Posterior cingulate gyrus (tissue), 11 donors: Measurements from ENCODE around the gene COLGALT1.
"Not testable (repeated sequence)": the region's sequence is repeated elsewhere in the genome, so short reads cannot be mapped to it uniquely, and the experiment has no call there.

Source experiments
- DNase-seq, 10 donors: peaks; one replicate each; pipeline versions ENCODE4 v3.0.0 to v3.0.0-alpha.2; 2020 to 2021; ENCODE audit warnings: mixed read lengths in 3 of 10
- intact Hi-C: fragments of 100-400 bp; cut with DNase I; formaldehyde crosslinking; loops from one replicate; pipeline ENCODE4 v1.15.1; 2023

COLGALT1 gene

DNA sequence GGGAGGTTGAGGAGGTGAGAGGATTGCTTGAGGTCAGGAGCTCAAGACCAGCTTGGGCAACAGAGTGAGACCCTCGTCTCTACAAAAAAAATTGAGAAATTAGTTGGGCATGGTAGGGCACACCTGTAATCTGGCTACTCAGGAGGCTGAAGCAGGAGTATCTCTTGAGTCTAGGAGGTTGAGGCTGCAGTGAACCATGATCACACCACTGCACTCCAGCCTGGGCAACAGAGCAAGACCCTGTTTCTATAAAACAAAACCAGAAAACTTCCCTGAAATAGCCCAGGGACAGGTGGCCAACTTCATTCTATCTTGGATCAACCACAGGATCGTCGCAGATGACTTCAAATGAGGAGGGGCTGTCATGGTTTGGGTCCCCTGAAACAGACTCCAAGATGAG lies 28.7 kb downstream of the COLGALT1 start:
- DNase-seq, result no peak
- intact Hi-C loops, result no loop called here

DNA sequence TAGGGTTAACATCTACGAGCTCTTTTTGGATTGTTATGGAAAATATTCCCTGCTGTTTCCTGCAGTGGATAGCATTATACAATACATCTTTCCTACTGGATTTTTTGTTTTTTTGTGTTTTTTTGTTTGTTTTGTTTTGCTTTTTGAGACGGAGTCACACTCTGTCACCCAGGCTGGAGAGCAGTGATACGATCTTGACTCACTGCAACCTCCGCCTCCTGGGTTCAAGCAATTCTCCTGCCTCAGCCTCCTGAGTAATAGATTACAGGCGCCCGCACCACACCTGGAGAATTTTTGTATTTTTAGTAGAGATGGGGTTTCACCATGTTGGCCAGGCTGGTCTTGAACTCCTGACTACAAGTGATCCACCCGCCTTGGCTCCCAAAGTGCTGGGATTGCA lies 29.9 kb downstream of the COLGALT1 start:
- intact Hi-C loops, DNase-seq: not testable (repeated sequence)

GRCh38 chr19:17590866-17591265 lies 35.4 kb downstream of the COLGALT1 start:
- DNase-seq, result no peak
- intact Hi-C loops, result no loop called here

- DNase-seq, result peak in 1 of 10 donors; percentile 6
- intact Hi-C loops, result not testable (repeated sequence)
Observed at GRCh38 chr19:17594296-17594695, 38.8 kb downstream of the COLGALT1 start.

DNA sequence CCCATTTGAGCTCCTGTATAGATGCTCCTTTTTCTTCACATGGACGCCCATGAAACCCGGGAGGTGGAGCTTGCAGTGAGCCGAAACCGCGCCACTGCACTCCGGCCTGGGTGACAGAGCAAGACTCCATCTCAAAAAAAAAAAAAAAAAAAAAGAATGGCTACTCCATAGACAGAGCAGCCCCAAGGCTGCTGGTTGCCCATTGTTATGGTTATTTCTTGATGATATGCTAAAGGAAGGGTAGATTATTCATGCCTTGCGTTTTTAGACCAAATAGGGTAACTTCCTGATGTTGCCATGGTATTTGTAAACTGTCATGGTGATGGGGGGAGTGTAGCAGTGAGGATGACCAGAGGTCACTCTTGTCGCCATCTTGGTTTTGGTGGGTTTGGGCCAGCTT lies 42.6 kb downstream of the COLGALT1 start:
- peak in 1 of 10 donors; percentile 20 for DNase-seq
- intact Hi-C loops, result not testable (repeated sequence)

- intact Hi-C loops, result no loop called here
- no peak for DNase-seq
Observed at GRCh38 chr19:17598953-17599352, 43.5 kb downstream of the COLGALT1 start.

DNA sequence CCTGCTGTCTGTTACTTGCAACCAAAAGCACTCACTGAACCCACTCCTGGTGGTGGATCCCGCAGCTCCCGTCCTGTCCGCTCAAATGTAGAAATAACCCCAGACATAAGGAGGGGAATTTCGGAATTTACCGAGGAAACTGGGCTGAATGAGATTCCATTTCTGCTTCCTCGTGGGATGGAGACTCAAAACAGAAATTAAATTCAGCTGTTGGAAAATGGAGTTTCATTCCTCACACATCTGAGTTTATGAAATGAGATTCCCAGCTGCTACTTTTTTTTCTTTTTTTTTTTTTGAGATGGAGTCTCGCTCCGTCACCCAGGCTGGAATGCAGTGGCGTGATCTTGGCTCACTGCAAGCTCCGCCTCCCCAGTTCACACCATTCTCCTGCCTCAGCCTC lies 44.3 kb downstream of the COLGALT1 start:
- intact Hi-C loops, result no loop called here
- no peak for DNase-seq

GRCh38 chr19:17601683-17602082 lies 46.2 kb downstream of the COLGALT1 start:
- intact Hi-C loops, result no loop called here

GRCh38 chr19:17602217-17602616 lies 46.8 kb downstream of the COLGALT1 start:
- no peak for DNase-seq
- intact Hi-C loops, result no loop called here

More at GRCh38 chr19:17601683-17602082, 46.2 kb downstream of the COLGALT1 start:
- peak in 1 of 10 donors; percentile 59 for DNase-seq

DNA sequence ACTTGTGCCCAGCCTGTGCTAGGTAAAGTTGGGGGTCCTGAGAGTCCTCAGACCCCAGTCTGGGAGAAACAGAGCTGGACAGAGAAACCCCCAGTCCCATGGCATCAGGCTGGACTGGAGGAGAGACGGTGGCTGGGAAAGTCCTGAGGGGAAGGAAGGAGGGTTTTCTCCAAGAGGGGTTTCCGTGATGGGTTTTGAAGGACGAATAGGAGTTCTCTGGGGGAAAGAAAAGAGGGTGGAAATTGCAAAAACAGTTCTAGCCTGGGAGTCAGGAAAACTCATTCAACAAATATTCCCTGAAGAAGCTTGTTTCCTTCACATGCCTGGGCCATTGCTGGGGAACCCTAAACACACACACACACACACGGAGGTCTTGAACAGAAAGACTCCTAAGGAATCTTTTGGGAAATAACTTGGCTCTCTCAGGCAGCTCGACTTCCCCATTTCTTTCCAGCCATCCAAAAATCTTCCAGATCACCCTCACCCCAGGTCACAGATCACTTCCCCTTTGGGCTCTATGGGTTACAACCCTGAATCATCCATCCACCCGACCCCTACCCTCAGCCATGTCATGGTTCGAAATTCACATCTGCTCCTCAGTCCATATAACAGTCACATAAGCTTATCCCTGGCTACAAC lies 47.5 kb downstream of the COLGALT1 start:
- intact Hi-C loops, result no loop called here
- DNase-seq, result no peak

DNA sequence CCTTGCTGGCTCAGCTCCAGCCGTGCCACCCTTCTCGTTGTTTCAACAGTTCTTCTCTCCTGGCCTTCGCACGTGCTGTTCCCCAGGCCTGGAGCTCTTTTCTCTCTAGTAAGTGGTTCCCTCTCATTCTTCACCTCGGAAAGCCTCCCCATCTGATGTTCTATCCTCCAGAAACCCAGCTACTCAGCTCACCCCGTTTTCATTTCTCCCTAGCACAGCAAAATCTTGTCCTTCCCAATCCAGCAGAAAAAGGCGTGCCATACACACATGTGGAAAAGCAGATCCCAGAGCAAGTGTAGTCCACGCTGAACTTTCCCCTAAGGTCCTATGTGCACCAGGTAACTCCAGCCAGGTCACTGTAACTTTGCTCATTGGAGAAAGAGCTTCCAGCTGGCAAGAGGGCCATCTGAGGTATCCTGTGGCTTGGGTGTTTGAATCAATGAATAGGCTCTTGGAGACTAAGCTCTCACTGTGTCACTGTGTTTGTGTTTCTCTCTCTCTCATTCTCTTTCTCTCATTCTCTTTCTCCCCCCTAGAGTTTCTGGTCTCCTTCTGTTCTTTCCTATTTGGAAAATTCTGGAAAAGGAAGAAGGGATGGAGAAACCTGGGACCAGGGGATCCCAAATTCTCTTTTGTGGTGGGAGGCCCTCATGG lies 49.0 kb downstream of the COLGALT1 start:
- DNase-seq, result peak in 1 of 10 donors; percentile 84
- intact Hi-C loops, result no loop called here

GRCh38 chr19:17605117-17605516 lies 49.7 kb downstream of the COLGALT1 start:
- no peak for DNase-seq
- intact Hi-C loops, result no loop called here

DNA sequence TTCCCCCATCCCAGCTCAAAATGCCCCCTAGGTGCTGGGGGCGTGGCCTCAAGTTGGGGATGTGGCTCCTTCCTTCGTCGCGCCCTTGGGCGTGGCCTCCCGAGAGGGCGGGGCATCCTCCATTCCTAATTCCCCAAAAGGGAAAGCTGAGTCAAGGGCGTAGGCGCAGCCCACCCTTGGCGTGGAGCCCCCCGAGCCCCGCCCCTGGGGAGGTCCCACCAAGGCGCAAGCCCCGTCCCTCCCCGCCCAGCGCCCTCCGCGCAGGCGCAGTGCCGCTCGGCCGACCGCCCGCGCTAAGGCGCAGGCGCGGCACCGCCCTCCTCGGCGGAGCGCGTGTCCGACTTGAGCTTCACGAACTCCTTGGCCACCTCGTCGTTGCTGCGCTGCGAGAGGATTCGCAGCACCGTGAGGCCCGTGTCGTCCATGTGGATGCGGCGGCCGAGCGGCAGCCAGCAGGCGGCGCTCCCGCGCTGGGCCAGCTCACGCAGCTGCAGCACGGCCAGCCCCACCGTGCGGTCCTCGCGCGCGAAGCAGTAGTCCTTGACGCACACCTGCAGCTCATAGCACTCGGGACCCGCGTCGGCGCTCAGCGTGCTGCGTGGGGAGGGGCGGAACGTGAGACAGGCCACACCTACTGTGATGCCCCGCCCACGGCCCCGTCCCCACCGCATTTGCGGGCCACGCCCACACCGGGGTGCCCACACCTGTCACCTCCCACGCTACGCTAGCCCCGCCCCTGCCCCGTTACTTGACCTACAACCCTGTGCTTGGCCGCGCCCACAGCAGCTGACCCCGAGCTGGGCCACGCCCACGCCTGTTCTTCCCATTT lies 50.5 kb downstream of the COLGALT1 start:
- DNase-seq, result peak; percentile 28 to 95 (median 60)
- intact Hi-C loops, result no loop called here

- peak in 1 of 10 donors; percentile 62 for DNase-seq
- intact Hi-C loops, result no loop called here
Observed at GRCh38 chr19:17606590-17607185, 51.2 kb downstream of the COLGALT1 start.

- peak in 1 of 10 donors; percentile 62 for DNase-seq
- intact Hi-C loops, result no loop called here
Observed at GRCh38 chr19:17607936-17608335, 52.5 kb downstream of the COLGALT1 start.

DNA sequence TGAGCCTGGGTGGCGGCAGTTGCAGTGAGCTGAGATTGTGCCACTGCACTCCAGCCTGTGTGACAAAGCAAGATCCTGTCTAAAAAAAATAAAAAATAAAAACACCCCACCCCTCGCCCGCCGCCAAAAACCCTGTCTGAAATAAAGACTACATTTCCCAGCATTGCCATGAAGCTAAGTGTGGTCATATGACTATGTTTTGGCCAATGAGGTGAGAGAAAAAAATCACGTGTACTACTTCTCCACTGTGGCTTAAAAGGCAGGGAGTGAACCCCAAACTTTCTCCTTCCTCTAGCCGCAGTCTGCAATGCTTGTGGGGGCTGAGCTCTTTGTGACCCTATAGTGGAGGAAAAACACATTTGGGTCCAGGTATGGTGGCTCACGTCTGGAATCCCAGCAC lies 54.9 kb downstream of the COLGALT1 start:
- intact Hi-C loops, result loop anchor here (5.0 kb wide), 1 partner anchor 167 kb away; no protein-coding TSS in a partner anchor

GRCh38 chr19:17611462-17612244 lies 56.2 kb downstream of the COLGALT1 start:
- intact Hi-C loops, result loop anchor here (5.0 kb wide), 1 partner anchor 166 kb away; no protein-coding TSS in a partner anchor
- DNase-seq, result peak in 1 of 10 donors; percentile 52

More for the DNA sequence above, 54.9 kb downstream of the COLGALT1 start:
- peak in 1 of 10 donors; percentile 22 for DNase-seq

- intact Hi-C loops, result loop anchor here (5.0 kb wide), 1 partner anchor 163 kb away; no protein-coding TSS in a partner anchor
Observed at GRCh38 chr19:17614476-17614875, 59.0 kb downstream of the COLGALT1 start.

GRCh38 chr19:17615889-17616685 lies 60.6 kb downstream of the COLGALT1 start:
- peak in 1 of 10 donors; percentile 61 for DNase-seq
- intact Hi-C loops, result no loop called here

More at GRCh38 chr19:17614476-17614875, 59.0 kb downstream of the COLGALT1 start:
- DNase-seq, result peak in 1 of 10 donors; percentile 35
